ENCODE results near the gene GRIN1.

GRIN1 gene

GRCh38 chr9:137216188-137216965, 77.4 kb downstream of the GRIN1 start:
- DNase-seq (ENCODE audit: low spot score): no peak

DNA sequence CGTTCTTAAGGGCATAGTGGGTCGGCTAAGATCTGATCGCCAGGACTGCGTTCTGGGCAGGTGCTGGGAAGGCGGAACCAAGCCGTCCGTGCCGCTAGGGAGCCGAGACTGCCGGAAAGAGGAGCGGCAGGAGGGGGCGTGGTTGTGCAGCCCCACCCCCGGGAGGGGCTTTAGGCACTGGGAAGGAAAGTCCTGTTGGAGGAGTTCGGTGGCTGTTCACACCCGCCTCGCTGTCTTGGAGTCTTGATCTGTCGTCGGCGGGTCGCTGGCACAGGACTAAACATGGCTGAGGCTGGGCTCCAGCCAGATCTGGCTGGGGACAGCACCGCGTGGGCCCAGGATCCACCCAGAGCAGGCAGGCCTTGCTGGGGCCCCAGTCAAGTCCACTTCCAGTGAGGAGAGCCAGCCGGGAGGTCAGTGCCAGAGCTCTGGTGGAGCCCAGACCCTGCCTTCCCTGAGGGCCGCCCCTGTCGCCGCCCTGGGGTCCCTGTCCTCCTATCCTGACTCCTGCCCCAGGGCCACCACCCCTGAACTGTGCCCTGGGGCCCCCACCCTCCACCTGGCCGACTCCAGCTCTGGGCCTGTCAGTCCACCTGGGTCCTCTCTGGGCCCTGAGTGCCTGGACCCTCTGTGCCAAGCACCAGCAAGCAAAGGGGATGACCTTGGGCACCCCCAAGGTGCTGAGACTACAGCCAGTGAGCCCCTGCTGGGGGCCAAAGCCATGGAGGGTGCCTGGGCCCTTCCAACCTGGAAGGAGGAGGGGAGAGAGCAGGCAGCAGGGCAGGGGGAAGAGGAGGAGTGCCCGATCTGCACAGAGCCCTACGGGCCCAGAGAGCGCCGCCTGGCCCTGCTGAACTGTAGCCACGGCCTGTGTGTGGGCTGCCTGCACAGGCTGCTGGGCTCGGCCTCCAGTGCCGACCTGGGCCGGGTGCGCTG, 78.6 kb downstream of the GRIN1 start:
- DNase-seq (ENCODE audit: low spot score): no peak

GRCh38 chr9:137218212-137218753, 79.3 kb downstream of the GRIN1 start:
- DNase-seq (ENCODE audit: low spot score): no peak
